CD4-positive, alpha-beta T cell treated with Interleukin-15 for 1 hour (primary cell): Measurements from ENCODE around the gene PDSS2.
A peak's percentile ranks its signal among the peaks of the same experiment; 100 is the strongest.

Experiments used
- DNase-seq: peaks from one replicate; pipeline ENCODE4 v3.0.0-alpha.2; 2020

Gene PDSS2

GRCh38 chr6:107357031-107357430 is 102.3 kb downstream of the PDSS2 start:
- no peak for DNase-seq

GRCh38 chr6:107355659-107356058 is 103.7 kb downstream of the PDSS2 start:
- DNase-seq = no peak

- no peak for DNase-seq
Observed at GRCh38 chr6:107354451-107354850, 104.9 kb downstream of the PDSS2 start.

GRCh38 chr6:107353773-107354382 is 105.5 kb downstream of the PDSS2 start:
- no peak for DNase-seq

- DNase-seq = no peak
Observed at GRCh38 chr6:107348224-107348623, 111.1 kb downstream of the PDSS2 start.

- no peak for DNase-seq
Observed at GRCh38 chr6:107345393-107345792, 114.0 kb downstream of the PDSS2 start.

GRCh38 chr6:107344981-107345380 is 114.4 kb downstream of the PDSS2 start:
- DNase-seq = no peak

GRCh38 chr6:107344383-107344782 is 115.0 kb downstream of the PDSS2 start:
- DNase-seq = no peak

- DNase-seq = no peak
Observed at GRCh38 chr6:107342144-107342543, 117.2 kb downstream of the PDSS2 start.

- DNase-seq = no peak
Observed at GRCh38 chr6:107340881-107341280, 118.5 kb downstream of the PDSS2 start.

GRCh38 chr6:107337191-107337741 is 122.1 kb downstream of the PDSS2 start:
- DNase-seq = no peak

- no peak for DNase-seq
Observed at GRCh38 chr6:107334026-107334425, 125.3 kb downstream of the PDSS2 start.

- no peak for DNase-seq
Observed at GRCh38 chr6:107333491-107333890, 125.9 kb downstream of the PDSS2 start.

GRCh38 chr6:107331409-107332386 is 127.7 kb downstream of the PDSS2 start:
- DNase-seq = no peak

GRCh38 chr6:107330168-107330567 is 129.2 kb downstream of the PDSS2 start:
- DNase-seq = no peak

- DNase-seq = no peak
Observed at GRCh38 chr6:107329063-107329860, 130.1 kb downstream of the PDSS2 start.

GRCh38 chr6:107328081-107328480 is 131.3 kb downstream of the PDSS2 start:
- no peak for DNase-seq

GRCh38 chr6:107323133-107323785 is 136.1 kb downstream of the PDSS2 start:
- no peak for DNase-seq

GRCh38 chr6:107321793-107322192 is 137.6 kb downstream of the PDSS2 start:
- no peak for DNase-seq

- DNase-seq = no peak
Observed at GRCh38 chr6:107319906-107320530, 139.3 kb downstream of the PDSS2 start.

- peak; percentile 36 for DNase-seq
Observed at GRCh38 chr6:107318100-107318736, 141.1 kb downstream of the PDSS2 start.
